Colonic mucosa (tissue), 4 donors: ENCODE data around the gene R3HDM1. TPM values are rescaled to one million over a fixed set of nuclear protein-coding genes. Genes with fewer than 3 reads are reported as not detected.
"Not testable (repeated sequence)": the region's sequence is repeated elsewhere in the genome, so short reads cannot be mapped to it uniquely, and the experiment has no call there.

Experiments
- DNase-seq: peaks from one replicate; pipeline ENCODE4 v3.0.0-alpha.2; 2020
- H3K27ac ChIP-seq: fragments of 200-600 bp; one replicate; pipeline ENCODE4 v1.8.0; 2021
- H3K27me3 ChIP-seq: fragments of 200-600 bp; one replicate; pipeline ENCODE4 v1.8.0; 2021
- H3K36me3 ChIP-seq: fragments of 200-600 bp; one replicate; pipeline ENCODE4 v1.8.0; 2021
- H3K4me1 ChIP-seq: fragments of 200-600 bp; one replicate; pipeline ENCODE4 v1.8.0; 2021; ENCODE audit warnings: mild to moderate bottlenecking
- H3K4me3 ChIP-seq: fragments of 200-600 bp; one replicate; pipeline ENCODE4 v1.8.0; 2021
- H3K9ac ChIP-seq, 2 donors: one replicate each; pipeline ENCODE4 v1.7.0; 2013; ENCODE audit warnings: control low read depth in 2 of 2, low read depth in 2 of 2, low read length in 2 of 2
- H3K9me3 ChIP-seq: fragments of 200-600 bp; one replicate; pipeline ENCODE4 v1.8.0; 2021
- intact Hi-C: fragments of 100-400 bp; cut with DNase I; formaldehyde crosslinking; loops from one replicate; pipeline ENCODE4 v1.14.1; 2022
- total RNA-seq, 2 donors: library from RNA; stranded (reverse); fragmentation: NEBNext Ultra II Directional in 1 of 2; extraction: Animal tissue kit (Norgen Biotek cat#: 25700) in 1 of 2; gene quantifications; one replicate each; pipeline ENCODE4 v1.2.1, GENCODE V29; 2021
- TF ChIP-seq, protein P1 (sequence below): fragments of 200-600 bp; IDR thresholded peaks from one replicate; pipeline ENCODE4 v1.8.0; 2022; ENCODE audit warnings: antibody characterized with exemption, mild to moderate bottlenecking
- donor health status: healthy.
- donor health status: DM: no; HTN: no; CAD: no.
- donor health status: DM: no; HTN: no; CAD: no.

R3HDM1 gene
- total RNA-seq: 10 to 100 TPM; 22.7 to 34.2 TPM

DNA sequence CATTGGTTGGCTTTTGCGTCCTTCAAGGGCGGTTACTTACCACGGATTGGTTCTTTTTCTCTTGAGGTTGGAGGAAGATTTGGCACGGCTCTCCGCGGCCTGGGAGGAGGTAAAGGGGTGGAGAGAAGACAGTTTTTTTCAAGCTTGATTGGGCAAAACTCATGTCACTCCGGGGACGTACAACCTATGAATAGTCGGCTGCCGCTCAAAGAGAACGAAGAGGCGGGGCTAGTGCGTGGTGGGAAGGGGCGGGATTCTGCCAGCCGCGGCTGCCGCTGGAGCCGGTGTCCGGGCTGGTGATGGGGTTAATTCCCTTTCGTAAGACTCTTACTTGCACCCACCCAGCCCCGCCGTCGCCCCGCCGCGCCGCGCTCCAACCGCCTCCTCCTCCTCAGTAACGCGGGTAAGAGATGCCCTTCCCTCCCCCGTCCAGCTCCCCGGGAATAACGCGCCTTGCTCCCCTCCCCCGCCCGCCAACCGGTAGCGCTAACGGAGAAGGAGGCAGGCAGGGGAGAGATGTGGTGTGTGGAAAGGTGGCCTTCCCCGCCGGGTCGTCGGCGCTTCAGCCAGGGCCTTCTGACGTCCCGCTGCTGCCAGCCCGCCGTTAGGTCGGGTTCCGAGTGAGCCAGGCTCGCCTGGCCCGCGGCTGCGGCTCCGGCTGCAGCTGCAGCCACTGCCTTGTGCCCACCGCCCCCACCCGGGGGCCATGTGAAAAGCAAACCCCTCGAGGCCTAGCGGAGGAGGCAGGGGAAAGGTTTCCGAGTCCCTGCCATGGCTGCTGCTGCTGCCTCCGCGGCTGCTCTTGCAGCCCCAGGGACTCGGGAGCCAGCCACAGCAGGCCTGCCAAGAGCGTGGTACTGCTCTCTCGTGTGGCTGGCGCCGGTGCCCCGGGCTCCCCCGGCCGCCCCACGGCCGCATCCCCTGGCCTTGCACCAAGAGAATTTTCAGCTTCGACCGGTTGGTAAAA is at the start of gene R3HDM1:
Gene R3HDM1, plus strand, starts transcription at position 254 of the 967 bp plus-strand sequence. CDS start 73,362 bp downstream, outside the sequence.
- intact Hi-C loops: no loop called here

DNA sequence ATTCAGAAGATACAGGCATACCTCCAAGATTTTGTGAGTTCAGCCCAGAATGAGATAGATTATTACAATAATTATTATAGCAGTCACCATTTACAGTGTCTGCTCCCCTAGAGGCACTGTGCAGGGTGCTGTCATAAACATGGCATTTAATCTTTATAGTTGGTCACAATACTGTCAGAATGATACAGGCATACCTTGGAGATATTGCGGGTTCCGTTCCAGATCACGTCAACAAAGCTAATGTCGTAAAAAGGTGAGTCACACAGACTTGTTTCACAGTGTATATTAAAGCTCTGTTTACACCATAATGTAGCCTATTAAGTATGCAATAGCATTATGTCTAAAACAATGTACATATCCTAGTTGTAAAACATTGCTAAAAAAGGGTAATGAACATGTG is 45.8 kb upstream of the R3HDM1 start:
- Histone ChIP-seq H3K36me3 (no peaks in the 10 kb centered on the region), H3K4me1 (no peaks in the 10 kb centered on the region), H3K27me3 (no peaks in the 10 kb centered on the region), H3K9ac (no peak overlapping the region), H3K27ac (no peak overlapping the region), H3K4me3 (no peak overlapping the region), H3K9me3 (no peaks in the 10 kb centered on the region)
- no peak for DNase-seq
- TF ChIP-seq, protein P1, sequence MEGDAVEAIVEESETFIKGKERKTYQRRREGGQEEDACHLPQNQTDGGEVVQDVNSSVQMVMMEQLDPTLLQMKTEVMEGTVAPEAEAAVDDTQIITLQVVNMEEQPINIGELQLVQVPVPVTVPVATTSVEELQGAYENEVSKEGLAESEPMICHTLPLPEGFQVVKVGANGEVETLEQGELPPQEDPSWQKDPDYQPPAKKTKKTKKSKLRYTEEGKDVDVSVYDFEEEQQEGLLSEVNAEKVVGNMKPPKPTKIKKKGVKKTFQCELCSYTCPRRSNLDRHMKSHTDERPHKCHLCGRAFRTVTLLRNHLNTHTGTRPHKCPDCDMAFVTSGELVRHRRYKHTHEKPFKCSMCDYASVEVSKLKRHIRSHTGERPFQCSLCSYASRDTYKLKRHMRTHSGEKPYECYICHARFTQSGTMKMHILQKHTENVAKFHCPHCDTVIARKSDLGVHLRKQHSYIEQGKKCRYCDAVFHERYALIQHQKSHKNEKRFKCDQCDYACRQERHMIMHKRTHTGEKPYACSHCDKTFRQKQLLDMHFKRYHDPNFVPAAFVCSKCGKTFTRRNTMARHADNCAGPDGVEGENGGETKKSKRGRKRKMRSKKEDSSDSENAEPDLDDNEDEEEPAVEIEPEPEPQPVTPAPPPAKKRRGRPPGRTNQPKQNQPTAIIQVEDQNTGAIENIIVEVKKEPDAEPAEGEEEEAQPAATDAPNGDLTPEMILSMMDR: no peak
- intact Hi-C loops: no loop called here

More for the DNA sequence above, at the start of gene R3HDM1:
- DNase-seq: peak; percentile 99
- Histone ChIP-seq H3K9ac (peak within 1 kb of the TSS; percentile 75 to 84), H3K27ac (peak within 1 kb of the TSS; percentile 90), H3K9me3 (no peaks in the 10 kb centered on the region), H3K4me3 (peak within 1 kb of the TSS; percentile 78), H3K4me1 (peaks cover 8% of the 10 kb centered on the region), H3K27me3 (no peaks in the 10 kb centered on the region), H3K36me3 (no peaks in the 10 kb centered on the region)
- TF ChIP-seq, protein P1: no peak

DNA sequence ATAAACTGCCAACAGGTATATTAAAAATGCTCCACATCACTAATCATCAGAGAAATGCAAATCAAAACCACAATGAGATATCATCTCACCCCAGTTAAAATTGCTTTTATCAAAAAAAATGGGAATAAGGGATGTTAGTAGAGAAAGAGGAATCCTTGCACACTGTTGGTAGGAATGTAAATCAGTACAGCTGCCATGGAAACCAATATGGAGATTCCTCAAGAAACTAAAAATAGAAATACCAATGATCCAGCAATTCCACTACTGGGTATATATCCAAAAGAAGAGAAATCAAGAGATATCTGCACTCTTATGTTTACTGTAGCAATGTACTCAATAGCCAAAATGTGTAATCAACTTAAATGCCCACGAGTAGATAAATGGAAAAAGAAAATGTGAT is 40.9 kb upstream of the R3HDM1 start:
- intact Hi-C loops: no loop called here
- DNase-seq: no peak
- H3K36me3 ChIP-seq: no peaks in the 10 kb centered on the region
- no peaks in the 10 kb centered on the region for H3K9me3 ChIP-seq
- TF ChIP-seq, protein P1: no peak
- no peak overlapping the region for H3K9ac ChIP-seq
- no peak overlapping the region for H3K4me3 ChIP-seq
- no peaks in the 10 kb centered on the region for H3K27me3 ChIP-seq
- no peak overlapping the region for H3K27ac ChIP-seq
- no peaks in the 10 kb centered on the region for H3K4me1 ChIP-seq

DNA sequence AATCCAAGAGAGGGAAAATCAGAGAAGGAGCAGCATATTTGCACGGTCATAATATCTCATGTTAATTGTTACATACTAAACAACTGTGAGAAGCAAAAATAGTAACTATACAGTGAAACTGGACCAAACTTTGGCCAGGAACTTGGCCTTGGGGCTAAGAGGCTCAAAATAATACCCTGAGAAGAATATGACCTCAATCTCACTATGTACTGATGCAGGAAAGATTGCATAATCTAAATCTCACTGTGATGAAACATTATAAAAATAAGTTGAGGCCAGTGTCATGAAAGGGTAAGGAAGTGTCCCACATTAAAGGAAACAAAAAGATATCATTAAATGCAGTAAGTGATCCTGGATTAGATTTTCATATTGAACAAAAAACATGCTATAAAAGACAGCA is 36.8 kb upstream of the R3HDM1 start:
- Histone ChIP-seq H3K4me1 (no peaks in the 10 kb centered on the region), H3K9ac (no peak overlapping the region), H3K4me3 (no peak overlapping the region), H3K27me3 (no peaks in the 10 kb centered on the region), H3K27ac (no peak overlapping the region), H3K36me3 (no peaks in the 10 kb centered on the region), H3K9me3 (no peaks in the 10 kb centered on the region)
- intact Hi-C loops: no loop called here
- TF ChIP-seq, protein P1: no peak
- no peak for DNase-seq

DNA sequence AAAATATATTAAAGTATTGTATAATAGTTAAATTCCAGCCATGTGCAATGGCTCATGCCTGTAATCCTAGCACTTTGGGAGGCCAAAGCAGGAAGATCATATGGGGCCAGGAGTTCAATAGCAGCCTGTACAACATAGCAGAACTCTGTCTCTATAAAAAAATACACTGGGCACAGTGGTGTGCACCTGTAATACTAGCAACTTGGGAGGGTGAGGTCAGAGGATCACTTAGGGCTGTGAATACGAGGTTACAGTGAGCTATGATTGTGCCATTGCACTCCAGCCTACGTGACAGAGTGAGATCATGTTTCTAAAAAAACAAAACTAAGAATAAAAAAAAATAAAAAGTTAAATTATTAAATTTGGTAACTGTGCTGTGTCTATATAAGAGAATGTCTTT is 36.4 kb upstream of the R3HDM1 start:
- Histone ChIP-seq H3K9ac (no peak overlapping the region), H3K9me3 (no peaks in the 10 kb centered on the region), H3K27me3 (no peaks in the 10 kb centered on the region), H3K36me3 (no peaks in the 10 kb centered on the region), H3K27ac (no peak overlapping the region), H3K4me3 (no peak overlapping the region), H3K4me1 (no peaks in the 10 kb centered on the region)
- intact Hi-C loops: no loop called here
- no peak for DNase-seq
- TF ChIP-seq, protein P1: no peak

DNA sequence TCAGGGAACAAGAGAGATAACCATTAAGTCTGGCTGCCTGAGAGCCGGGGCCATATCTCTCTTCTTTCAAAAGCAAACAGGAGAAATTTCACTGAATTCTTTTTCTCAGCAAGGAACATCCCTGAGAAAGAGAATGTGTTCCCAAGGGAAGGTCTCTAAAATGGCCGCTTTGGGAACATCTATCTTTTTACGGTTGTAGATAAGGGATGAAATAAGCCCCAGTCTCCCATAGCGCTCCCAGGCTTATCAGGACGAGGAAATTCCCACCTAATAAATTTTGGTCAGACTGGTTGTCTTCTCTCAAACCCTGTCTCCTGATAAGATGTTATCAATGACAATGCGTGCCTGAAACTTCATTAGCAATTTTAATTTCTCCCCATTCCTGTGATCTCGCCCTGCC is 32.7 kb upstream of the R3HDM1 start:
- H3K27me3 ChIP-seq, H3K9me3 ChIP-seq, H3K4me3 ChIP-seq, intact Hi-C loops, H3K36me3 ChIP-seq, H3K27ac ChIP-seq, H3K4me1 ChIP-seq, H3K9ac ChIP-seq, DNase-seq: not testable (repeated sequence)
